Upper lobe of left lung (tissue), 4 donors: ENCODE data around the gene IQCN.

Source experiments
- CTCF ChIP-seq, 6 experiments: fragments of 450-650 bp in 4 of 6; fragments of 200-600 bp in 2 of 6; sonication (generic) in 2 of 6; IDR thresholded peaks; one replicate each; pipeline ENCODE4 v1.5.1; 2016 to 2019; ENCODE audit warnings: antibody characterized with exemption in 6 of 6
- EP300 ChIP-seq, 4 donors: sonication (generic); formaldehyde crosslinking; IDR thresholded peaks; one replicate each; pipeline ENCODE4 v1.5.1; 2017; ENCODE audit warnings: antibody characterized with exemption in 4 of 4, control low read depth in 2 of 4
- POLR2A ChIP-seq, 4 donors: fragments of 450-650 bp; IDR thresholded peaks; one replicate each; pipeline ENCODE4 v1.5.1; 2016 to 2017; ENCODE audit warnings: antibody characterized with exemption in 4 of 4, mild to moderate bottlenecking in 2 of 4
- POLR2AphosphoS5 ChIP-seq, 2 donors: sonication (generic); formaldehyde crosslinking; IDR thresholded peaks; one replicate each; pipeline ENCODE4 v1.5.1; 2017; ENCODE audit warnings: antibody characterized with exemption in 2 of 2

- TF ChIP-seq CTCF (IDR thresholded peaks at IDR 0.05), result no peak
- no peak for TF ChIP-seq POLR2AphosphoS5 (IDR thresholded peaks at IDR 0.05)
- no peak for TF ChIP-seq EP300 (IDR thresholded peaks at IDR 0.05)
- TF ChIP-seq POLR2A (IDR thresholded peaks at IDR 0.05), result no peak
Observed at GRCh38 chr19:18211683-18212082, 62.6 kb downstream of the IQCN start.
